SK-N-SH (cell line): Measurements from ENCODE around the gene SNX3. TPM values are rescaled to one million over a fixed set of nuclear protein-coding genes. Genes with fewer than 3 reads are reported as not detected.
"Not testable (repeated sequence)": the region's sequence is repeated elsewhere in the genome, so short reads cannot be mapped to it uniquely, and the experiment has no call there.

Experiments used
- CTCF ChIA-PET: fragments of 300-600, 350-600 bp; formaldehyde crosslinking; extraction: SDS; loops from one replicate; lab custom pipeline; 2021; lab: Yijun Ruan, JAX
- POLR2A ChIA-PET: fragments of 350-600 bp; sonication (Branson Sonifier 250); formaldehyde crosslinking; extraction: SDS; loops from one replicate; lab custom pipeline; 2020; ENCODE audit warnings: antibody characterized with exemption, inconsistent platforms; lab: Yijun Ruan, JAX
- DNase-seq: peaks from one replicate; pipeline ENCODE4 v3.0.0; 2012
- H2AFZ ChIP-seq: fragments of 200-600 bp; sonication (generic); 2 replicates; pipeline ENCODE4 v1.8.1; 2016; ENCODE audit warnings: antibody characterized with exemption, mild to moderate bottlenecking, low read depth
- H3F3A ChIP-seq: fragments of 200-600 bp; sonication (generic); replicated peaks from 2 replicates; pipeline ENCODE3; 2016; ENCODE audit warnings: antibody characterized with exemption, mild to moderate bottlenecking; ENCODE audit not compliant: insufficient read depth
- H3K27ac ChIP-seq, 2 experiments: fragments of 200-500 bp in 1 of 2; fragments of 200-600 bp in 1 of 2; sonication (Bioruptor generic) in 1 of 2; sonication (generic), shearing (Covaris generic) in 1 of 2; 2 replicates each; pipeline versions ENCODE4 v1.5.1 to v1.6.1; 2014 to 2016; ENCODE audit warnings: low read depth in 2 of 2, inconsistent platforms in 1 of 2, low read length in 1 of 2, mild to moderate bottlenecking in 1 of 2, mixed read lengths in 1 of 2
- H3K27me3 ChIP-seq: fragments of 200-600 bp; sonication (generic), shearing (Covaris generic); 2 replicates; pipeline ENCODE4 v1.6.1; 2016; ENCODE audit warnings: mixed run types; ENCODE audit not compliant: insufficient read depth
- H3K36me3 ChIP-seq, 2 experiments: fragments of 200-500 bp in 1 of 2; fragments of 200-600 bp in 1 of 2; sonication (Bioruptor generic) in 1 of 2; sonication (generic) in 1 of 2; replicated peaks in 1 of 2; 2 replicates each; pipeline versions ENCODE3 to v1.5.1; 2014 to 2016; ENCODE audit warnings: low read length in 1 of 2, mild to moderate bottlenecking in 1 of 2; ENCODE audit not compliant: insufficient read depth in 2 of 2, control insufficient read depth in 1 of 2
- H3K4me1 ChIP-seq, 2 experiments: fragments of 200-500 bp in 1 of 2; fragments of 200-600 bp in 1 of 2; sonication (Bioruptor generic) in 1 of 2; sonication (generic), shearing (Covaris generic) in 1 of 2; 2 replicates each; pipeline versions ENCODE4 v1.5.1 to v1.6.1; 2014 to 2016; ENCODE audit warnings: low read depth in 1 of 2, low read length in 1 of 2, mixed run types in 1 of 2; ENCODE audit not compliant: insufficient read depth in 2 of 2, control insufficient read depth in 1 of 2
- H3K4me2 ChIP-seq: fragments of 200-600 bp; sonication (generic), shearing (Covaris generic); 2 replicates; pipeline ENCODE4 v1.6.1; 2017; ENCODE audit warnings: mixed run types
- H3K4me3 ChIP-seq, 2 experiments: fragments of 200-500 bp in 1 of 2; fragments of 200-600 bp in 1 of 2; sonication (Bioruptor generic) in 1 of 2; sonication (generic), shearing (Covaris generic) in 1 of 2; 2 replicates each; pipeline versions ENCODE4 v1.5.1 to v1.8.1; 2014 to 2016; ENCODE audit warnings: low read depth in 2 of 2, inconsistent platforms in 1 of 2, low read length in 1 of 2, mild to moderate bottlenecking in 1 of 2, mixed read lengths in 1 of 2, moderate library complexity in 1 of 2
- H3K79me2 ChIP-seq: fragments of 200-600 bp; sonication (generic); 2 replicates; pipeline ENCODE4 v1.8.1; 2017; ENCODE audit warnings: mild to moderate bottlenecking; ENCODE audit not compliant: insufficient read depth
- H3K9ac ChIP-seq: fragments of 200-600 bp; sonication (generic); 2 replicates; pipeline ENCODE4 v1.6.1; 2017; ENCODE audit warnings: mixed run types
- H3K9me2 ChIP-seq: fragments of 200-600 bp; sonication (generic); 2 replicates; pipeline ENCODE4 v1.6.1; 2017; ENCODE audit warnings: mixed run types
- H3K9me3 ChIP-seq: fragments of 200-600 bp; sonication (generic); 2 replicates; pipeline ENCODE4 v1.6.1; 2017; ENCODE audit warnings: mixed run types, mild to moderate bottlenecking, moderate library complexity
- H4K20me1 ChIP-seq: fragments of 200-600 bp; sonication (generic); 2 replicates; pipeline ENCODE4 v1.6.1; 2017; ENCODE audit warnings: mild to moderate bottlenecking, mixed run types; ENCODE audit not compliant: insufficient read depth
- JUND ChIP-seq: IDR thresholded peaks from 2 replicates; pipeline ENCODE4 v1.4.0; 2012
- MEF2A ChIP-seq: IDR thresholded peaks from 2 replicates; pipeline ENCODE4 v1.4.0; 2012; ENCODE audit warnings: low read depth, borderline replicate concordance
- MXI1 ChIP-seq: IDR thresholded peaks from 2 replicates; pipeline ENCODE4 v1.6.1; 2012; ENCODE audit warnings: mild to moderate bottlenecking, low read depth, low read length, improper control_type of control experiment
- NFIC ChIP-seq: IDR thresholded peaks from 2 replicates; pipeline ENCODE4 v1.4.0; 2012; ENCODE audit warnings: borderline replicate concordance
- RAD21 ChIP-seq: IDR thresholded peaks from 2 replicates; pipeline ENCODE4 v1.6.1; 2012; ENCODE audit warnings: mild to moderate bottlenecking, low read length
- TCF12 ChIP-seq: IDR thresholded peaks from 2 replicates; pipeline ENCODE4 v1.4.0; 2012
- TEAD4 ChIP-seq: IDR thresholded peaks from 2 replicates; pipeline ENCODE4 v1.4.0; 2012; ENCODE audit warnings: mild to moderate bottlenecking, borderline replicate concordance; ENCODE audit not compliant: insufficient read depth
- YY1 ChIP-seq: IDR thresholded peaks from 2 replicates; pipeline ENCODE4 v1.4.0; 2012; ENCODE audit warnings: low read depth, mild to moderate bottlenecking
- WGBS: methylation state at CpG from one replicate; pipeline ENCODE4 v1.1.6; 2017; ENCODE audit warnings: low lambda C conversion rate; 5-methylcytosine and 5-hydroxymethylcytosine counted together
- polyA plus RNA-seq, 3 experiments: library from polyadenylated mRNA; depleted of rRNA; stranded (reverse); fragments of >200 nt; gene quantifications; 2 replicates each; pipeline ENCODE4 v1.2.3, GENCODE V29; 2012
- TF ChIP-seq, protein P1 (sequence below): fragments of 150-350 bp; IDR thresholded peaks from 2 replicates; pipeline ENCODE4 v1.6.1; 2017; ENCODE audit warnings: antibody characterized with exemption, low read length, low read depth, borderline replicate concordance
- TF ChIP-seq, protein P2 (sequence below): fragments of 200-600 bp; sonication (generic); IDR thresholded peaks from 2 replicates; pipeline ENCODE4 v1.6.1; 2017; ENCODE audit warnings: antibody characterized with exemption, mild to moderate bottlenecking, moderate library complexity
- TF ChIP-seq, protein P3 (sequence below): IDR thresholded peaks from 2 replicates; pipeline ENCODE4 v1.4.0; 2012; ENCODE audit warnings: low read depth

The SNX3 gene
- polyA plus RNA-seq, 1 of the 3 experiments (the other 2 are of a cell fraction): 105 TPM

DNA sequence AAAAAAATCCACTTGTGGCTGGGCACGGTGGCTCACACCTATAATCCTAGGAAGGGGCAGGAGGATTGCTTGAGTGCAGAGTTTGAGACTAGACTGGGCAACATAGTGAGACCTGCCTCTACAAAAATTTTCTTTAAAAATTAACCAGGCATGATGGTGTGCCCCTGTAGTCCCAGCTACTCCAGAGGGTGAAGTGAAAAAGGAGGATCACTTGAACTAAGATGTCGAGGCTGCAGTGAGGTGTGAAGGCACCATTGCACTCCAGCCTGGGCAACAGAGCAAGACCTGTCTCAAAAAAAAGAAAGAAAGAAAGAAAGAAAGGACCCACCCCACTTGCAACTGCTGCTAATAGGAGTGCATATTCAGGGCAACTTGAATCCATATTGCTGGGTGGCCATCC, 13.7 kb upstream of the SNX3 start:
- Histone ChIP-seq H3K4me1 (no peaks in the 10 kb centered on the region), H3K27ac (no peak overlapping the region), H2AFZ (no peak overlapping the region), H4K20me1 (no peaks in the 10 kb centered on the region), H3K36me3 (no peaks in the 10 kb centered on the region), H3K27me3 (no peaks in the 10 kb centered on the region), H3K79me2 (no peaks in the 10 kb centered on the region)
- DNase-seq: no peak
- POLR2A ChIA-PET: no interaction called here
- TF ChIP-seq YY1 (no peak), MEF2A (no peak), NFIC (no peak), RAD21 (no peak), MXI1 (no peak), JUND (no peak), TEAD4 (no peak), TCF12 (no peak)
- TF ChIP-seq, protein P1, sequence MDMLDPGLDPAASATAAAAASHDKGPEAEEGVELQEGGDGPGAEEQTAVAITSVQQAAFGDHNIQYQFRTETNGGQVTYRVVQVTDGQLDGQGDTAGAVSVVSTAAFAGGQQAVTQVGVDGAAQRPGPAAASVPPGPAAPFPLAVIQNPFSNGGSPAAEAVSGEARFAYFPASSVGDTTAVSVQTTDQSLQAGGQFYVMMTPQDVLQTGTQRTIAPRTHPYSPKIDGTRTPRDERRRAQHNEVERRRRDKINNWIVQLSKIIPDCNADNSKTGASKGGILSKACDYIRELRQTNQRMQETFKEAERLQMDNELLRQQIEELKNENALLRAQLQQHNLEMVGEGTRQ: no peak
- TF ChIP-seq, protein P2, sequence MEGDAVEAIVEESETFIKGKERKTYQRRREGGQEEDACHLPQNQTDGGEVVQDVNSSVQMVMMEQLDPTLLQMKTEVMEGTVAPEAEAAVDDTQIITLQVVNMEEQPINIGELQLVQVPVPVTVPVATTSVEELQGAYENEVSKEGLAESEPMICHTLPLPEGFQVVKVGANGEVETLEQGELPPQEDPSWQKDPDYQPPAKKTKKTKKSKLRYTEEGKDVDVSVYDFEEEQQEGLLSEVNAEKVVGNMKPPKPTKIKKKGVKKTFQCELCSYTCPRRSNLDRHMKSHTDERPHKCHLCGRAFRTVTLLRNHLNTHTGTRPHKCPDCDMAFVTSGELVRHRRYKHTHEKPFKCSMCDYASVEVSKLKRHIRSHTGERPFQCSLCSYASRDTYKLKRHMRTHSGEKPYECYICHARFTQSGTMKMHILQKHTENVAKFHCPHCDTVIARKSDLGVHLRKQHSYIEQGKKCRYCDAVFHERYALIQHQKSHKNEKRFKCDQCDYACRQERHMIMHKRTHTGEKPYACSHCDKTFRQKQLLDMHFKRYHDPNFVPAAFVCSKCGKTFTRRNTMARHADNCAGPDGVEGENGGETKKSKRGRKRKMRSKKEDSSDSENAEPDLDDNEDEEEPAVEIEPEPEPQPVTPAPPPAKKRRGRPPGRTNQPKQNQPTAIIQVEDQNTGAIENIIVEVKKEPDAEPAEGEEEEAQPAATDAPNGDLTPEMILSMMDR: no peak
- TF ChIP-seq, protein P3, sequence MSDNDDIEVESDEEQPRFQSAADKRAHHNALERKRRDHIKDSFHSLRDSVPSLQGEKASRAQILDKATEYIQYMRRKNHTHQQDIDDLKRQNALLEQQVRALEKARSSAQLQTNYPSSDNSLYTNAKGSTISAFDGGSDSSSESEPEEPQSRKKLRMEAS: no peak
- TF ChIP-seq, all 33 proteins: peak for 0
- Histone ChIP-seq H3K4me2 (no peak overlapping the region), H3F3A (no peaks in the 10 kb centered on the region), H3K9me3 (no peaks in the 10 kb centered on the region), H3K4me3 (no peak overlapping the region), H3K9ac (no peak overlapping the region), H3K9me2 (no peaks in the 10 kb centered on the region)
- CTCF ChIA-PET: interaction anchor here (0.9 kb wide), 1 partner anchor 9 kb away, joined by 4 read pairs; no protein-coding TSS in a partner anchor
- WGBS: 68% methylated on average over 2 of the region's 2 CpGs

DNA sequence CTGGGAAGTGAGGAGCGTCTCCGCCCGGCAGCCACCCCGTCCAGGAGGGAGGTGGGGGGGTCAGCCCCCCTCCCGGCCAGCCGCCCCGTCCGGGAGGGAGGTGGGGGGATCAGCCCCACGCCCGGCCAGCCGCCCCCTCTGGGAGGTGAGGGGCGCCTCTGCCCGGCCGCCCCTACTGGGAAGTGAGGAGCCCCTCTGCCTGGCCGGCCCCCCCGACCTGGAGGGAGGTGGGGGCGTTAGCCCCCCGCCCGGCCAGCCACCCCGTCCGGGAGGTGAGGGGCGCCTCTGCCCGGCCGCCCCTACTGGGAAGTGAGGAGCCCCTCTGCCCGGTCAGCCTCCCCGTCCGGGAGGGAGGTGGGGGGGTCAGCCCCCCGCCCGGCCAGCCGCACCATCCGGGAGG, 9.1 kb upstream of the SNX3 start:
- H4K20me1 ChIP-seq, H3K4me3 ChIP-seq, H2AFZ ChIP-seq, H3K36me3 ChIP-seq, H3K9me3 ChIP-seq, H3K27me3 ChIP-seq, H3K4me1 ChIP-seq, H3K27ac ChIP-seq, H3K9ac ChIP-seq, POLR2A ChIA-PET, H3K9me2 ChIP-seq, H3F3A ChIP-seq, H3K4me2 ChIP-seq, H3K79me2 ChIP-seq, DNase-seq: not testable (repeated sequence)
- CTCF ChIA-PET: interaction anchor here (0.6 kb wide), 1 partner anchor 155 kb away, joined by 3 read pairs; no protein-coding TSS in a partner anchor
- WGBS: 40% methylated on average over 1 of the region's 31 CpGs
